Activated CD4-positive, alpha-beta T cell treated with anti-CD3 and anti-CD28 coated beads, Interleukin-10, Interleukin-2, amounts not matched to agents 100 ng/mL and 50 ng/mL, durations not matched to agents 16 hours and 8 hours (primary cell): ENCODE data around the gene GHR.

Experiments
- DNase-seq: peaks from one replicate; pipeline ENCODE4 v3.0.0-alpha.2; 2020

GHR gene

GRCh38 chr5:42467572-42467971, 44.3 kb downstream of the GHR start:
- no peak for DNase-seq

GRCh38 chr5:42467981-42468524, 44.8 kb downstream of the GHR start:
- DNase-seq: no peak

- no peak for DNase-seq
Measured at GRCh38 chr5:42483472-42484154, 60.4 kb downstream of the GHR start.

GRCh38 chr5:42487077-42487476, 63.8 kb downstream of the GHR start:
- no peak for DNase-seq

GRCh38 chr5:42487821-42488220, 64.6 kb downstream of the GHR start:
- no peak for DNase-seq

GRCh38 chr5:42490831-42491230, 67.6 kb downstream of the GHR start:
- DNase-seq: no peak

GRCh38 chr5:42491699-42492098, 68.5 kb downstream of the GHR start:
- DNase-seq: no peak

- DNase-seq: no peak
Measured at GRCh38 chr5:42492974-42493373, 69.7 kb downstream of the GHR start.

- DNase-seq: no peak
Measured at GRCh38 chr5:42494414-42494813, 71.2 kb downstream of the GHR start.

GRCh38 chr5:42495914-42496313, 72.7 kb downstream of the GHR start:
- no peak for DNase-seq

- no peak for DNase-seq
Measured at GRCh38 chr5:42496397-42497156, 73.3 kb downstream of the GHR start.

GRCh38 chr5:42498000-42498399, 74.8 kb downstream of the GHR start:
- DNase-seq: no peak

GRCh38 chr5:42499016-42499415, 75.8 kb downstream of the GHR start:
- no peak for DNase-seq

GRCh38 chr5:42500003-42500599, 76.9 kb downstream of the GHR start:
- DNase-seq: no peak

GRCh38 chr5:42502613-42503470, 79.6 kb downstream of the GHR start:
- no peak for DNase-seq

GRCh38 chr5:42506662-42507061, 83.4 kb downstream of the GHR start:
- no peak for DNase-seq

- no peak for DNase-seq
Measured at GRCh38 chr5:42507451-42508097, 84.3 kb downstream of the GHR start.

GRCh38 chr5:42513246-42513645, 90.0 kb downstream of the GHR start:
- DNase-seq: no peak

GRCh38 chr5:42514754-42515153, 91.5 kb downstream of the GHR start:
- DNase-seq: no peak

- DNase-seq: no peak
Measured at GRCh38 chr5:42515504-42515903, 92.3 kb downstream of the GHR start.

- no peak for DNase-seq
Measured at GRCh38 chr5:42516282-42517042, 93.2 kb downstream of the GHR start.

GRCh38 chr5:42517164-42517563, 93.9 kb downstream of the GHR start:
- no peak for DNase-seq
